ENCODE results near the gene MARCHF4. TPM values are rescaled to one million over a fixed set of nuclear protein-coding genes. Genes with fewer than 3 reads are reported as not detected.

The MARCHF4 gene
- total and polyA plus RNA-seq, 2 donors (not counting 3 experiments of a cell fraction or from before 2014, with no cell fraction given) = 11.7 to 21.5 TPM

DNA sequence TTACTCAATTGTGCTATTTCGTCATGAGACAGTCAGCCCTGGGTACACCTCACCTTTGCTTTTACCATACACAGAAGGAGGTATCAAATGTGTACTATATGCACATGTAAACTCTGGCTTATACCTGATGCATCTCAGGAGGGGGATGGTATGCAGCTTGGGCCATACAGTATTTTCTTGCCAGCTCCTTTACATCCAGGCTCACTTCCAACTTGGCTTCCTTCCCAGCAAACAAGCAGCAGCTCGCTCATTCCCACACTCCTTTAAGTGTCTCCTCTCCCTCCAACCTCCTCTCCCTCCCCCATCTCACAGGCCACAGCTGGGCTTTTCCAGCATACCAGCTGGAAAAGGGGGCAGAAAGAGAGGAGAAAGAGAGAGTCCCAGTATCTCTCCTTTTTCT is 9.6 kb downstream of the MARCHF4 start:
- dilution Hi-C loops (cut with MboI; ENCODE audit: extremely low pct_ligation_motif_present, low sequenced_read_pairs) = no loop called here
- Histone ChIP-seq H3K4me2 (ENCODE audit: insufficient read depth, low read length) (no peak overlapping the region), H3K4me1 (ENCODE audit: control insufficient read depth, extremely low read depth, insufficient read depth, low read length) (peaks cover 18% of the 10 kb centered on the region), H3K9me3 (replicated peaks; ENCODE audit: control insufficient read depth, insufficient read depth, low read length) (no peaks in the 10 kb centered on the region), H3K27ac (ENCODE audit: insufficient read depth, low read depth, low read length) (no peak overlapping the region), H3K4me3 (replicated peaks in 1 of 3; ENCODE audit: insufficient read depth in 1 of 3, low read depth in 1 of 3, low read length in 3 of 3) (no peak overlapping the region), H3K9me1 (replicated peaks; ENCODE audit: control insufficient read depth, extremely low read depth, insufficient read depth, low read length) (no peaks in the 10 kb centered on the region), H3K9ac (replicated peaks; ENCODE audit: extremely low read depth, insufficient read depth, low read length) (no peak overlapping the region), H3K36me3 (ENCODE audit: control insufficient read depth in 2 of 2, extremely low read depth in 1 of 2, insufficient read depth in 2 of 2, low read length in 2 of 2) (no peaks in the 10 kb centered on the region), H3K79me2 (ENCODE audit: control insufficient read depth, insufficient read depth, low read length) (peaks cover 20% of the 10 kb centered on the region), H3K27me3 (ENCODE audit: control insufficient read depth in 2 of 2, insufficient read depth in 2 of 2, low read length in 2 of 2) (no peaks in the 10 kb centered on the region), H4K20me1 (replicated peaks; ENCODE audit: control insufficient read depth, extremely low read depth, insufficient read depth, low read length) (peaks cover 2% of the 10 kb centered on the region), H2AFZ (ENCODE audit: low read depth, low read length) (no peak overlapping the region)
- intact Hi-C loops (cut with micrococcal nuclease) = loop anchor here (1.0 kb wide), 1 partner anchor 10 kb away; the partner anchor contains the start of gene MARCHF4
- DNase-seq (ENCODE audit: low read depth, low spot score) (peak; percentile 87), FAIRE-seq (peak; percentile 88)
- no TSS peak for BruUV-seq (replicated peaks)
- POLR2A ChIA-PET = interaction anchor here (0.5 kb wide), 1 partner anchor 16 kb away, joined by 3 read pairs; no protein-coding TSS in a partner anchor
- CTCF ChIA-PET = interaction anchor here (0.6 to 1.7 kb wide), 9 partner anchors 9 to 157 kb away, joined by 3 to 5 read pairs (median 4); partner anchors contain the start of gene MARCHF4
- TF ChIP-seq, protein P1, sequence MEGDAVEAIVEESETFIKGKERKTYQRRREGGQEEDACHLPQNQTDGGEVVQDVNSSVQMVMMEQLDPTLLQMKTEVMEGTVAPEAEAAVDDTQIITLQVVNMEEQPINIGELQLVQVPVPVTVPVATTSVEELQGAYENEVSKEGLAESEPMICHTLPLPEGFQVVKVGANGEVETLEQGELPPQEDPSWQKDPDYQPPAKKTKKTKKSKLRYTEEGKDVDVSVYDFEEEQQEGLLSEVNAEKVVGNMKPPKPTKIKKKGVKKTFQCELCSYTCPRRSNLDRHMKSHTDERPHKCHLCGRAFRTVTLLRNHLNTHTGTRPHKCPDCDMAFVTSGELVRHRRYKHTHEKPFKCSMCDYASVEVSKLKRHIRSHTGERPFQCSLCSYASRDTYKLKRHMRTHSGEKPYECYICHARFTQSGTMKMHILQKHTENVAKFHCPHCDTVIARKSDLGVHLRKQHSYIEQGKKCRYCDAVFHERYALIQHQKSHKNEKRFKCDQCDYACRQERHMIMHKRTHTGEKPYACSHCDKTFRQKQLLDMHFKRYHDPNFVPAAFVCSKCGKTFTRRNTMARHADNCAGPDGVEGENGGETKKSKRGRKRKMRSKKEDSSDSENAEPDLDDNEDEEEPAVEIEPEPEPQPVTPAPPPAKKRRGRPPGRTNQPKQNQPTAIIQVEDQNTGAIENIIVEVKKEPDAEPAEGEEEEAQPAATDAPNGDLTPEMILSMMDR (IDR thresholded peaks at IDR 0.05; ENCODE audit: extremely low read depth in 1 of 2, insufficient read depth in 1 of 2, low read depth in 1 of 2, low read length in 2 of 2) = no peak
- no peak for TF ChIP-seq GATA2 (IDR thresholded peaks at IDR 0.05; ENCODE audit: insufficient read depth, insufficient read length, low read depth, low read length)
- no peak for TF ChIP-seq POLR2AphosphoS5 (IDR thresholded peaks at IDR 0.05; ENCODE audit: insufficient read depth, low read depth, low read length)
- TF ChIP-seq, protein P2, sequence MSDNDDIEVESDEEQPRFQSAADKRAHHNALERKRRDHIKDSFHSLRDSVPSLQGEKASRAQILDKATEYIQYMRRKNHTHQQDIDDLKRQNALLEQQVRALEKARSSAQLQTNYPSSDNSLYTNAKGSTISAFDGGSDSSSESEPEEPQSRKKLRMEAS (IDR thresholded peaks at IDR 0.05; ENCODE audit: insufficient read depth, insufficient read length) = no peak
- no peak for TF ChIP-seq FOS (IDR thresholded peaks at IDR 0.05; ENCODE audit: borderline replicate concordance, insufficient read depth, low read length)
- TF ChIP-seq EZH2 (IDR thresholded peaks at IDR 0.05; ENCODE audit: borderline replicate concordance, low read depth, low read length, severe bottlenecking) = no peak
- no peak for TF ChIP-seq POLR2A (IDR thresholded peaks at IDR 0.05; ENCODE audit: low read depth, low read length)
- no peak for TF ChIP-seq MYC (IDR thresholded peaks at IDR 0.05; ENCODE audit: low read depth, low read length)
- TF ChIP-seq JUN (IDR thresholded peaks at IDR 0.05; ENCODE audit: borderline replicate concordance, insufficient read depth, insufficient read length, low read depth) = no peak

Data from endothelial cell of umbilical vein (primary cell).